Kidney epithelial cell (primary cell): ENCODE measurements around the gene IL11RA. TPM values are rescaled to one million over a fixed set of nuclear protein-coding genes. Genes with fewer than 3 reads are reported as not detected.
A peak's percentile ranks its signal among the peaks of the same experiment; 100 is the strongest.

Experiments
- DNase-seq: peaks from one replicate; pipeline ENCODE4 v3.0.0-alpha.2; 2010; ENCODE audit warnings: low read depth
- H3K27me3 ChIP-seq: 2 replicates; pipeline ENCODE4 v1.6.0; 2011; ENCODE audit warnings: low read length; ENCODE audit not compliant: control insufficient read depth, insufficient read depth
- H3K36me3 ChIP-seq: 2 replicates; pipeline ENCODE4 v1.5.1; 2011; ENCODE audit warnings: low read length; ENCODE audit not compliant: control insufficient read depth, insufficient read depth
- H3K4me3 ChIP-seq: 2 replicates; pipeline ENCODE4 v1.5.1; 2011; ENCODE audit warnings: low read depth, mild to moderate bottlenecking, control low read depth, low read length
- total RNA-seq: library from RNA; depleted of rRNA; stranded (reverse); fragments of >200 nt; gene quantifications from 2 replicates; pipeline ENCODE4 v1.2.3, GENCODE V29; 2015
- TF ChIP-seq, protein P1 (sequence below): IDR thresholded peaks from 2 replicates; pipeline ENCODE4 v1.5.1; 2011; ENCODE audit warnings: mild to moderate bottlenecking, moderate library complexity, low read length, control low read depth, inconsistent platforms; ENCODE audit not compliant: insufficient read depth, poor library complexity, severe bottlenecking

IL11RA gene
- total RNA-seq, 1 donor from 2014 or later: 5.9 TPM

- Histone ChIP-seq H3K27me3 (no peaks in the 10 kb centered on the region), H3K4me3 (no peak overlapping the region), H3K36me3 (no peaks in the 10 kb centered on the region)
- TF ChIP-seq, protein P1, sequence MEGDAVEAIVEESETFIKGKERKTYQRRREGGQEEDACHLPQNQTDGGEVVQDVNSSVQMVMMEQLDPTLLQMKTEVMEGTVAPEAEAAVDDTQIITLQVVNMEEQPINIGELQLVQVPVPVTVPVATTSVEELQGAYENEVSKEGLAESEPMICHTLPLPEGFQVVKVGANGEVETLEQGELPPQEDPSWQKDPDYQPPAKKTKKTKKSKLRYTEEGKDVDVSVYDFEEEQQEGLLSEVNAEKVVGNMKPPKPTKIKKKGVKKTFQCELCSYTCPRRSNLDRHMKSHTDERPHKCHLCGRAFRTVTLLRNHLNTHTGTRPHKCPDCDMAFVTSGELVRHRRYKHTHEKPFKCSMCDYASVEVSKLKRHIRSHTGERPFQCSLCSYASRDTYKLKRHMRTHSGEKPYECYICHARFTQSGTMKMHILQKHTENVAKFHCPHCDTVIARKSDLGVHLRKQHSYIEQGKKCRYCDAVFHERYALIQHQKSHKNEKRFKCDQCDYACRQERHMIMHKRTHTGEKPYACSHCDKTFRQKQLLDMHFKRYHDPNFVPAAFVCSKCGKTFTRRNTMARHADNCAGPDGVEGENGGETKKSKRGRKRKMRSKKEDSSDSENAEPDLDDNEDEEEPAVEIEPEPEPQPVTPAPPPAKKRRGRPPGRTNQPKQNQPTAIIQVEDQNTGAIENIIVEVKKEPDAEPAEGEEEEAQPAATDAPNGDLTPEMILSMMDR: no peak
- no peak for DNase-seq
Observed at GRCh38 chr9:34669809-34670562, 18.0 kb downstream of the IL11RA start.

DNA sequence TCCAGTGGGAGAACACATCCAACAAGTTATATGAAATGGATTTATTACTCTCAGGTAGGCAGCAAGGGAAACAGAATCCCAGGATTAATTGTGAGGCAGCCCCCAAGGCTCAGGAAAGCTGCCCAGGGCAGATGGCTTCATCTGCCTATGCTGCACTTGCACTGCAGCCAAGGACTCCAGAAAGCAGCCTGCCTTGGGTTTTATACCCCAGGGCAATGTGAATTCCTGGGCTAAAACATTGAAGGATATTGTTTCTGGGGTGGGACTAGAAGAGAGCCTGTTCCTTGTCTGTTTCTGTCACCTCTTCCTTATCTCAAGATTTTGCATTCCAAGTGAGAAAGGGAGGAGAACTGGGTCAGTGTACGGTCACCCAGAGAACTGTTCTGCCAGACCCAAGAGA, 19.3 kb downstream of the IL11RA start:
- TF ChIP-seq, protein P1: no peak
- Histone ChIP-seq H3K36me3 (no peaks in the 10 kb centered on the region), H3K27me3 (no peaks in the 10 kb centered on the region), H3K4me3 (no peak overlapping the region)
- DNase-seq: no peak

- Histone ChIP-seq H3K4me3 (no peak overlapping the region), H3K27me3 (no peaks in the 10 kb centered on the region), H3K36me3 (no peaks in the 10 kb centered on the region)
- TF ChIP-seq, protein P1: no peak
- no peak for DNase-seq
Observed at GRCh38 chr9:34674440-34674839, 22.5 kb downstream of the IL11RA start.

DNA sequence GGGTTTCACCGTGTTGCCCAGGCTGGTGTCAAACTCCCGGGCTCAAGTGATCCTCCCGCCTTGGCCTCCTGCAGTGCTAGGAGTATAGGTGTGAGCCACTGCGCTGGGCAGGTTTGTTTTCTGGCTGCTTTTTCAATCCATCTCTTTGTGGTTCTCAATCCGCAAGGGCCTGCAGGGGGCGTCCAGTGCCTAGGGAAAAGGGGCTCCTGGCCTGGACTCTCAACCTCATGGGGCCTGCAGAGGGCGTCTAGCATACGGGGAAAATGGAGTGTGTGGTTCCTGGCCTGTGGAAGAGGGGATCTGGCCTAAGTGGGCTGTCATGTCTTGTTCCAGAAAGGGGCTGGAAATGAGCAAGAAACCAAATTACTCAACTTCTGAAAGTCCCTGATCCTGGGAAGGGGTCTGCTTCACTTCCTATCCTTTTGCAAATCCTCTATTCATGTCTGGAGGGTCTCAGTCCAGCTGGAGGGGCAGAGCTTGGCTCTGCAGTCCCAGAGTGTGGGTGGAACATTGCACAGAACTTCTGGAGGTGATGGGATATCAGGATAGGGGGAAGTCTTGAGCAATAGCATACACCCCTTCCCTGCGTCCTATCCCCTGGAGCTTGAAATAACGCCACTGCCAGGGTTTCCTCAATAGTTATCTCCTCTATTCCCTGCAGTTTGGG, 23.2 kb downstream of the IL11RA start:
- no peak for DNase-seq
- H3K4me3 ChIP-seq: no peak overlapping the region
- no peaks in the 10 kb centered on the region for H3K27me3 ChIP-seq
- no peaks in the 10 kb centered on the region for H3K36me3 ChIP-seq
- TF ChIP-seq, protein P1: peak; percentile 97

- no peak for DNase-seq
- H3K4me3 ChIP-seq: no peak overlapping the region
- TF ChIP-seq, protein P1: no peak
- H3K36me3 ChIP-seq: no peaks in the 10 kb centered on the region
- H3K27me3 ChIP-seq: no peaks in the 10 kb centered on the region
Observed at GRCh38 chr9:34675869-34676268, 23.9 kb downstream of the IL11RA start.

GRCh38 chr9:34684145-34684544, 32.2 kb downstream of the IL11RA start:
- H3K27me3 ChIP-seq: no peaks in the 10 kb centered on the region
- no peaks in the 10 kb centered on the region for H3K36me3 ChIP-seq
- no peak for DNase-seq
- TF ChIP-seq, protein P1: no peak
- no peak overlapping the region for H3K4me3 ChIP-seq
